Karpas-422 (cell line): ENCODE measurements around the gene PCDHA8. TPM values are rescaled to one million over a fixed set of nuclear protein-coding genes. Genes with fewer than 3 reads are reported as not detected.
"Not testable (repeated sequence)": the region's sequence is repeated elsewhere in the genome, so short reads cannot be mapped to it uniquely, and the experiment has no call there.

Source experiments
- DNase-seq: peaks from one replicate; pipeline ENCODE4 v3.0.0-alpha.2; 2015
- H2AFZ ChIP-seq: fragments of 200-600 bp; sonication (generic); 2 replicates; pipeline ENCODE4 v1.6.1; 2014; ENCODE audit warnings: antibody characterized with exemption, low read length, mixed read lengths
- H3K27ac ChIP-seq: fragments of 200-600 bp; sonication (generic); 2 replicates; pipeline ENCODE4 v1.5.1; 2014; ENCODE audit warnings: mild to moderate bottlenecking, low read length, moderate library complexity
- H3K27me3 ChIP-seq: fragments of 200-600 bp; sonication (generic); 2 replicates; pipeline ENCODE4 v1.6.1; 2014; ENCODE audit warnings: low read length, mixed read lengths
- H3K36me3 ChIP-seq: fragments of 200-600 bp; sonication (generic); 2 replicates; pipeline ENCODE4 v1.6.1; 2014; ENCODE audit warnings: low read length, mixed read lengths; ENCODE audit not compliant: insufficient read depth
- H3K4me1 ChIP-seq: fragments of 200-600 bp; sonication (generic); 2 replicates; pipeline ENCODE4 v1.6.1; 2014; ENCODE audit warnings: mild to moderate bottlenecking, low read length, mixed read lengths
- H3K4me2 ChIP-seq: fragments of 200-600 bp; sonication (generic); 2 replicates; pipeline ENCODE4 v1.6.1; 2014; ENCODE audit warnings: low read length, low read depth, mild to moderate bottlenecking; ENCODE audit not compliant: poor library complexity, severe bottlenecking
- H3K4me3 ChIP-seq: fragments of 200-600 bp; sonication (generic); 2 replicates; pipeline ENCODE4 v1.5.1; 2014; ENCODE audit warnings: mild to moderate bottlenecking, antibody characterized with exemption, low read length, mixed read lengths
- H3K79me2 ChIP-seq: fragments of 200-600 bp; sonication (generic); 2 replicates; pipeline ENCODE4 v1.6.1; 2014; ENCODE audit warnings: mild to moderate bottlenecking, low read length, mixed read lengths
- H3K9ac ChIP-seq: fragments of 200-600 bp; sonication (generic); 2 replicates; pipeline ENCODE4 v1.6.0; 2014; ENCODE audit warnings: low read length
- H3K9me2 ChIP-seq: fragments of 200-600 bp; sonication (generic), shearing (Covaris generic); replicated peaks from 2 replicates; pipeline ENCODE4 v1.6.0; 2014; ENCODE audit warnings: mild to moderate bottlenecking, low read length, moderate library complexity; ENCODE audit not compliant: insufficient read depth
- H3K9me3 ChIP-seq: fragments of 300-700, 200-600 bp; sonication (generic); 2 replicates; pipeline ENCODE4 v1.6.1; 2014; ENCODE audit warnings: low read length, mixed read lengths
- H4K20me1 ChIP-seq: fragments of 200-600 bp; sonication (generic); 2 replicates; pipeline ENCODE4 v1.6.1; 2014; ENCODE audit warnings: mild to moderate bottlenecking, antibody characterized with exemption, low read length, low read depth; ENCODE audit not compliant: insufficient read depth
- total RNA-seq: library from RNA; depleted of rRNA; stranded (reverse); fragments of >200 nt; shearing (Covaris generic); gene quantifications from 2 replicates; pipeline ENCODE4 v1.2.3, GENCODE V29; 2014; ENCODE audit warnings: low replicate concordance

The PCDHA8 gene
- total RNA-seq, 1 experiment from 2014 or later, result not detected

DNA sequence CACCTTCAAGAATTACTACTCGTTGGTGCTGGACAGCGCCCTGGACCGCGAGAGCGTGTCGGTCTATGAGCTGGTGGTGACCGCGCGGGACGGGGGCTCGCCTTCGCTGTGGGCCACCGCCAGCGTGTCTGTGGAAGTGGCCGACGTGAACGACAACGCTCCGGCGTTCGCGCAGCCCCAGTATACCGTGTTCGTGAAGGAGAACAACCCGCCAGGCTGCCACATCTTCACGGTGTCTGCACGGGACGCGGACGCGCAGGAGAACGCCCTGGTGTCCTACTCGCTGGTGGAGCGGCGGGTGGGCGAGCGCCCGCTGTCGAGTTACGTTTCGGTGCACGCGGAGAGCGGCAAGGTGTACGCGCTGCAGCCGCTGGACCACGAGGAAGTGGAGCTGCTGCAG is 18.0 kb upstream of the PCDHA8 start:
- H4K20me1 ChIP-seq, H3K9me2 ChIP-seq, H3K9ac ChIP-seq, H3K36me3 ChIP-seq, H2AFZ ChIP-seq, H3K27me3 ChIP-seq, H3K27ac ChIP-seq, H3K4me2 ChIP-seq, DNase-seq, H3K4me1 ChIP-seq, H3K79me2 ChIP-seq, H3K4me3 ChIP-seq, H3K9me3 ChIP-seq: not testable (repeated sequence)

DNA sequence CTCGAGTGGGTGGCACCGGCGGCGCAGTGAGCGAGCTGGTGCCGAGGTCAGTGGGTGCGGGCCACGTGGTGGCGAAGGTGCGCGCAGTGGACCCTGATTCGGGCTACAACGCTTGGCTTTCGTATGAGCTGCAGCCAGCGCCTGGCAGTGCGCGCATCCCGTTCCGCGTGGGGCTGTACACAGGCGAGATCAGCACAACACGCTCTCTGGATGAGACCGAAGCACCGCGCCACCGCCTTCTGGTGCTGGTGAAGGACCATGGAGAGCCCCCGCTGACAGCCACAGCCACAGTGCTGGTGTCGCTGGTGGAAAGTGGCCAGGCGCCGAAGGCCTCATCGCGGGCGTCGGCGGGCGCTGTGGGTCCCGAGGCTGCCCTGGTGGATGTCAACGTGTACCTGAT is 17.5 kb upstream of the PCDHA8 start:
- no peaks in the 10 kb centered on the region for H3K79me2 ChIP-seq
- no peak overlapping the region for H3K4me3 ChIP-seq
- H3K27me3 ChIP-seq, result no peaks in the 10 kb centered on the region
- H3K4me1 ChIP-seq, result no peaks in the 10 kb centered on the region
- H2AFZ ChIP-seq, result no peak overlapping the region
- H3K9ac ChIP-seq, result no peak overlapping the region
- DNase-seq, result no peak
- H3K27ac ChIP-seq, result no peak overlapping the region
- H3K9me2 ChIP-seq, result no peaks in the 10 kb centered on the region
- no peak overlapping the region for H3K4me2 ChIP-seq
- H3K36me3 ChIP-seq, result no peaks in the 10 kb centered on the region
- H3K9me3 ChIP-seq, result no peaks in the 10 kb centered on the region
- H4K20me1 ChIP-seq, result no peaks in the 10 kb centered on the region

DNA sequence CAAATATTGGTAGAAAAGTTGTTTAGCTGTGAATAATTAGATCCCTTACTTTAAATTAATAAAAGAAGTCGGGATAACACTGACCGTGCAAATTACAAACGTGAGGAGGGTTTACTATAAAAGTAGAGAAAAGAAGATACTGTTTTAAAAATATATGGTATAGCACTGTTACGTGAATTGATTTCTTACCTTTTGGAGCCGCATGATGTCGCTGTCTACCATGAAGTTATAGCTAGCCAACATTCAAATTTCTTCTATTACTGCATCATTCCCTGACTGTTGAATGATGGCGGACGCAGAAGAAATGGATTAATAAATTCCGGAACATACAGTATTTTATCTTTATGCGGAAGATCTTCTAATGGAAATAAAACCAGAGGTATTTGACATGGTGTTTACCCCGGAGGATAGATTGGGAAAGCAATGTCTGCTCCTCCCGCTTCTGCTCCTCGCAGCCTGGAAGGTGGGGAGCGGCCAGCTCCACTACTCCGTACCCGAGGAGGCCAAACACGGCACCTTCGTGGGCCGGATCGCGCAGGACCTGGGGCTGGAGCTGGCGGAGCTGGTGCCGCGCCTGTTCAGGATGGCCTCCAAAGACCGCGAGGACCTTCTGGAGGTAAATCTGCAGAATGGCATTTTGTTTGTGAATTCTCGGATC is 13.2 kb upstream of the PCDHA8 start, which contains the start of gene PCDHA6:
PCDHA6 (plus strand) TSS at position 257 of the 658 bp plus-strand sequence; CDS start at position 389, 132 bp downstream.
- Histone ChIP-seq H3K9ac (no peak within 1 kb of the TSS), H3K4me2 (no peak within 1 kb of the TSS), H3K4me3 (no peak within 1 kb of the TSS), H3K9me2 (no peaks in the 10 kb centered on the region), H3K4me1 (no peaks in the 10 kb centered on the region), H3K27ac (no peak within 1 kb of the TSS), H3K79me2 (no peaks in the 10 kb centered on the region), H2AFZ (no peak within 1 kb of the TSS), H3K27me3 (no peaks in the 10 kb centered on the region; the same call in 1 of the 2 replicates), H4K20me1 (no peaks in the 10 kb centered on the region), H3K9me3 (no peaks in the 10 kb centered on the region), H3K36me3 (no peaks in the 10 kb centered on the region)
- DNase-seq, result no peak

DNA sequence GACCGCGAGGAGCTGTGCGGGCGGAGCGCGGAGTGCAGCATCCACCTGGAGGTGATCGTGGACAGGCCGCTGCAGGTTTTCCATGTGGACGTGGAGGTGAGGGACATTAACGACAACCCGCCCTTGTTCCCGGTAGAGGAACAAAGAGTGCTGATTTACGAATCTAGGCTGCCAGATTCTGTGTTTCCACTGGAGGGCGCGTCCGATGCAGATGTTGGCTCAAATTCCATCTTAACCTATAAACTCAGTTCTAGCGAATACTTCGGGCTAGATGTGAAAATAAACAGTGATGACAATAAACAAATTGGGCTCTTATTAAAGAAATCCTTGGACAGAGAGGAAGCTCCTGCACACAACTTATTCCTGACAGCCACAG is 12.6 kb upstream of the PCDHA8 start:
- no peaks in the 10 kb centered on the region for H4K20me1 ChIP-seq
- H3K4me3 ChIP-seq, result no peak overlapping the region
- H3K9ac ChIP-seq, result no peak overlapping the region
- no peak overlapping the region for H3K27ac ChIP-seq
- no peak overlapping the region for H3K4me2 ChIP-seq
- H3K27me3 ChIP-seq, result no peaks in the 10 kb centered on the region; the same call in 1 of the 2 replicates
- no peak for DNase-seq
- H2AFZ ChIP-seq, result no peak overlapping the region
- H3K9me2 ChIP-seq, result no peaks in the 10 kb centered on the region
- no peaks in the 10 kb centered on the region for H3K79me2 ChIP-seq
- no peaks in the 10 kb centered on the region for H3K9me3 ChIP-seq
- H3K36me3 ChIP-seq, result no peaks in the 10 kb centered on the region
- no peaks in the 10 kb centered on the region for H3K4me1 ChIP-seq

DNA sequence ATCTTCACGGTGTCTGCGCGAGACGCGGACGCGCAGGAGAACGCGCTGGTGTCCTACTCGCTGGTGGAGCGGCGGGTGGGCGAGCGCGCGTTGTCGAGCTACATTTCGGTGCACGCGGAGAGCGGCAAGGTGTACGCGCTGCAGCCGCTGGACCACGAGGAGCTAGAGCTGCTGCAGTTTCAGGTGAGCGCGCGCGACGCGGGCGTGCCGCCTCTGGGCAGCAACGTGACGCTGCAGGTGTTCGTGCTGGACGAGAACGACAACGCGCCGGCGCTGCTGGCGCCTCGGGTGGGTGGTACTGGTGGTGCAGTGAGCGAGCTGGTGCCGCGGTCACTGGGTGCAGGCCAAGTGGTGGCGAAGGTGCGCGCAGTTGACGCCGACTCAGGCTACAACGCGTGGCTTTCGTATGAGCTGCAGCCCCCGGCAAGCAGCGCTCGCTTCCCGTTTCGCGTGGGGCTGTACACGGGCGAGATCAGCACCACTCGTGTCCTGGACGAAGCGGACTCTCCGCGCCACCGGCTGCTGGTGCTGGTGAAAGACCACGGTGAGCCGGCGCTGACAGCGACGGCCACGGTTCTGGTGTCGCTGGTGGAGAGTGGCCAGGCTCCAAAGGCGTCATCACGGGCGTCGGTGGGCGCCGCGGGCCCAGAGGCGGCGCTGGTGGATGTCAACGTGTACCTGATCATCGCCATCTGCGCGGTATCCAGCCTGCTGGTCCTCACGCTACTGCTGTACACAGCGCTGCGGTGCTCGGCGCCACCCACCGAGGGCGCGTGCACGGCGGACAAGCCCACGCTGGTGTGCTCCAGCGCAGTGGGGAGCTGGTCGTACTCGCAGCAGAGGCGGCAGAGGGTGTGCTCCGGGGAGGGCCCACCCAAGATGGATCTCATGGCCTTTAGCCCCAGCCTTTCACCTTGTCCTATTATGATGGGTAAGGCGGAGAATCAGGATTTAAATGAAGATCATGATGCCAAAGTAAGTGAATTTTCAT is 11.2 kb upstream of the PCDHA8 start:
- H3K9me3 ChIP-seq, H3K27me3 ChIP-seq, DNase-seq, H3K4me2 ChIP-seq, H2AFZ ChIP-seq, H3K4me3 ChIP-seq, H3K27ac ChIP-seq, H3K9ac ChIP-seq, H3K79me2 ChIP-seq, H3K36me3 ChIP-seq, H3K9me2 ChIP-seq, H4K20me1 ChIP-seq, H3K4me1 ChIP-seq: not testable (repeated sequence)

DNA sequence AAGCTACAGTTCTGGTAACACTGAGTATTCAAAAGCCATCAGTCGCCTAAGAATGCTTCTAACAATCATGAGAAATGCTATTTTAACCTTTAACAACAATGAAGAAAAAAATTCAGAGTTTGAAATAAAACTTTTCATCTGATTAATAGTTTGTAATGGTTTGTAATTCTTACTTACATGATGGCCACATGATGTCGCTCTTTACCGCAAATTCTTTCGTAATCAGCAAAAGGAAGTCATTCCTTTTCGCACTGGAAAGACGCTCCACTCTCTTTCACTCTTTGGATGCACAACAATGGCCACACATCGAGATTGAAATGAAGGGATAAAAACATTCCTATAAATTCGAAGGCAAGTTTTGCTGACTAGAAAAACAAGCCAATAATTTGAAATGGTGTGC is 7.0 kb upstream of the PCDHA8 start, which contains the start of gene PCDHA7:
PCDHA7 (plus strand) TSS at position 277 of the 400 bp plus-strand sequence; CDS start at position 392, 115 bp downstream.
- Histone ChIP-seq H3K79me2 (no peaks in the 10 kb centered on the region), H3K9me2 (no peaks in the 10 kb centered on the region), H3K4me1 (no peaks in the 10 kb centered on the region), H4K20me1 (no peaks in the 10 kb centered on the region), H3K4me3 (no peak within 1 kb of the TSS), H2AFZ (no peak within 1 kb of the TSS), H3K27me3 (no peaks in the 10 kb centered on the region; the same call in 1 of the 2 replicates), H3K9me3 (no peaks in the 10 kb centered on the region), H3K27ac (no peak within 1 kb of the TSS), H3K4me2 (no peak within 1 kb of the TSS), H3K36me3 (no peaks in the 10 kb centered on the region), H3K9ac (no peak within 1 kb of the TSS)
- DNase-seq, result no peak

DNA sequence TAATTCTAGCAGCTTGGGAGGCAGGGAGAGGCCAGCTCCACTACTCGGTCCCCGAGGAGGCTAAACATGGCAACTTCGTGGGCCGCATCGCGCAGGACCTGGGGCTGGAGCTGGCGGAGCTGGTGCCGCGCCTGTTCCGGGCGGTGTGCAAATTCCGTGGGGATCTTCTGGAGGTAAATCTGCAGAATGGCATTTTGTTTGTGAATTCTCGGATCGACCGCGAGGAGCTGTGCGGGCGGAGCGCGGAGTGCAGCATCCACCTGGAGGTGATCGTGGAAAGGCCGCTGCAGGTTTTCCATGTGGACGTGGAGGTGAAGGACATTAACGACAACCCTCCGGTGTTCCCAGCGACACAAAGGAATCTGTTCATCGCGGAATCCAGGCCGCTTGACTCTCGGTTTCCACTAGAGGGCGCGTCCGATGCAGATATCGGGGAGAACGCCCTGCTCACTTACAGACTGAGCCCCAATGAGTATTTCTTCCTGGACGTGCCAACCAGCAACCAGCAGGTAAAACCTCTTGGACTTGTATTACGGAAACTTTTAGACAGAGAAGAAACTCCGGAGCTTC is 6.5 kb upstream of the PCDHA8 start:
- not testable (repeated sequence) for H4K20me1 ChIP-seq, H3K4me2 ChIP-seq, H3K79me2 ChIP-seq, H3K36me3 ChIP-seq, H3K27me3 ChIP-seq, DNase-seq, H3K9ac ChIP-seq, H3K4me3 ChIP-seq, H3K9me3 ChIP-seq, H3K4me1 ChIP-seq, H3K9me2 ChIP-seq, H3K27ac ChIP-seq, H2AFZ ChIP-seq
